Activated CD4-positive, alpha-beta T cell treated with anti-CD3 and anti-CD28 coated beads, Interleukin-2, amount 10 ng/mL, durations not matched to agents 24 days and 14 days (primary cell): ENCODE data around the gene TNNC1. TPM values are rescaled to one million over a fixed set of nuclear protein-coding genes. Genes with fewer than 3 reads are reported as not detected.

Experiments used
- DNase-seq: peaks from one replicate; pipeline ENCODE4 v3.0.0; 2022
- H3K27ac Mint-ChIP-seq: one replicate; pipeline ENCODE4 v1.8.0; 2022; ENCODE audit warnings: mild to moderate bottlenecking, mixed read lengths
- H3K27me3 Mint-ChIP-seq: one replicate; pipeline ENCODE4 v1.8.0; 2022; ENCODE audit warnings: mixed read lengths
- H3K36me3 Mint-ChIP-seq: one replicate; pipeline ENCODE4 v1.8.0; 2022; ENCODE audit warnings: low read depth, mild to moderate bottlenecking, mixed read lengths
- H3K4me1 Mint-ChIP-seq: one replicate; pipeline ENCODE4 v1.8.0; 2021; ENCODE audit warnings: mixed read lengths
- H3K4me3 Mint-ChIP-seq: one replicate; pipeline ENCODE4 v1.8.0; 2022; ENCODE audit warnings: mild to moderate bottlenecking, moderate library complexity, mixed read lengths
- H3K9me3 Mint-ChIP-seq: one replicate; pipeline ENCODE4 v1.8.0; 2021; ENCODE audit warnings: mixed read lengths
- intact Hi-C: fragments of 100-400 bp; cut with micrococcal nuclease; formaldehyde crosslinking; loops from one replicate; pipeline ENCODE4 v1.15.1; 2023
- total RNA-seq: library from RNA; stranded (reverse); gene quantifications from 2 replicates; pipeline ENCODE4 v1.2.3, GENCODE V29; 2022

TNNC1 gene
- total RNA-seq, 1 donor from 2014 or later = 1.2 TPM

DNA sequence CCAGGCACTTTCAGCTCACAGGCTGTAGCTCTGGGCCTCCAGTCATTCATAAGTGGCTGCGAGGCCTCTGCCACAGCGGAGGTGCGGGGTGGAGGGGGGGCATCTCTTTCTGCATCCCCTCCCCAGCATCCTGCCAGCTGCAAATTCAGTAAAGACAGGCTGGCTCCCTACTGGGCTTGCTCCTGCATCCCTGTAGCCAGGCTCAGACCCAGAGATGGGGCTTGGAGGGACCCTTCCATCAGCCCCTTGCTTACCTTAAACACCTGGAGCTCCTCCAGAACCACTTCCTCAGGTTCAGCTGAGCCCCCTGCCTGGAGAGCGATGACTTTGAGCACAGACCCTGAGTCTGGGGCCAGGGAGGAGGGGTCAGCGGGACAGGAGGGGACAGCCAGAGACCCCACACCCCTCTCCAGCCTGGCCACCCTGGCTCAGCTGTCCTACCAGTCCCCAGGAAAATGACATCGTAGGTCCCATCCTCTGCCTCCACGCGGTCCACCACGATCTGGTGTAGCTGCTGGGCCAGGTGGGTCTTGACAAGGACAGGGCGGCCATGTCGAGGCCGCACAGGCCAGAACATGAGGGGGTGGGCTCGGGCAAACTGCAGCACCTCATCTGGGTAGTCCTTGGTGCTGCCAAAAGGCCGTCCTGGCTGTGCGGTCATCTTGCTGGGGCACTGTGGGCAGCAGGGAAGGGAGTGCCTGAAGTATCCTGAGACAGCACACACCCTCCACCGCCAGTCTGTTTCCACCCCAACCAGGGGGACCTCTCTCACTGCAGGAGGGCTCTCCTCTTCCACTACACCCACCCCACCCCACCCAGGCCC is 14.2 kb downstream of the TNNC1 start:
- Mint-ChIP-seq H3K36me3 (no peaks in the 10 kb centered on the region), H3K9me3 (no peaks in the 10 kb centered on the region), H3K4me3 (no peak overlapping the region), H3K27me3 (no peaks in the 10 kb centered on the region), H3K27ac (no peak overlapping the region), H3K4me1 (no peaks in the 10 kb centered on the region)
- DNase-seq = no peak
- intact Hi-C loops = no loop called here

DNA sequence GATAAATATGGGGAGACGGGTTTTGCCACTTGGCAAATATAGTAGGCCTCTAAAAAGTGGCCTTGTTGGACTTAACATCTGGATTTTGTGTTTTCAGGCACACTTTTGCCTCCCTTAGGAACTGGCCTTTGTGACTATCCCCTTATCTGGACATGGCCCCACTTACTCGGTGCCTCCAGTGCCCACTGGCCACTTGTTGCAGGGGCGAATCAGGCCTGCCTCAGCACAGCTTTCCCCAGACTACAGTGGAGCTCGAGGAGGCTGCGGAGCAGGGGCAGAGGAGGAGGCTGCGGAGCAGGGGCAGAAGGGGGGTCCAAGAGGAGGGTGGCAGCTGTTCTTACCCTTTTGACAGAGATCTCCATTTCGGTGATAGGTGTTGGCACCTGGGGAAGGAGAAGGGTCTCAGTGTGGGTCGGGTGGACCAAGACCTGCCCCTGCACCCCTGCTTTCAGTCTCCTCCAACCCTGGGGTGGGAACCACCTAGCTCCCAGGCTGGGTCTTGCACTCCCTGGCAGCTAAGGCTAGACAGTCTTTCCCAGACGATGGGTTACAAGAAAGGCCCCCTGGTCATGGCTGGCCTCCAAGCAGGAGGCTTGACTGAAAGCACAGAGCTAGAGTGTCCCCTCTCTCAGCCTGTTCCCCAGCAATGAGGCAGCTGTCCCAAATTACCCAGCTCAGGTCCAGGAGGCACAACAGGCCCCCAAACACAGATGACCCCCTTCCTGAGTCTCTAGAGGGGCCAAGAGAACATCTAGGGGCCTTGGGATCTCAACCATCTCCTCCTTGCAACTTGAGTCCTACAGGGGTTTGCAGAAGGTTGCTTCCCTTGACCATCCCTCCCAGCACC is 15.0 kb downstream of the TNNC1 start:
- peaks cover 3% of the 10 kb centered on the region for H3K27me3 Mint-ChIP-seq
- no peaks in the 10 kb centered on the region for H3K4me1 Mint-ChIP-seq
- intact Hi-C loops = no loop called here
- no peak for DNase-seq
- no peak overlapping the region for H3K27ac Mint-ChIP-seq
- H3K9me3 Mint-ChIP-seq = no peaks in the 10 kb centered on the region
- H3K4me3 Mint-ChIP-seq = no peak overlapping the region
- H3K36me3 Mint-ChIP-seq = no peaks in the 10 kb centered on the region

DNA sequence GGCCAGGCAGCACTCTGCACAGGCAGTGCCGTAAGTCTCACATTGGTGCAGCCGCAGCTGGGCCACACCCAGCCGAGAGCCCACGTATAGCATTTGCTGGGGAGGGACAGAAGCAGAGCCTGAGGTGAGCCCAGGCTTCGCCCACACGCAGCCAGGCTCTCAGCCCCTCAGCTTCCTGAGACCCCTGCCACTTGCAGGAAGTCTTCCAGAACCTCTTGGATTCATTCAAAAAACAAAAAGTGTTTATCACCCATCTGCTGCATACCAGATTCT is 15.8 kb downstream of the TNNC1 start:
- peaks cover 7% of the 10 kb centered on the region for H3K27me3 Mint-ChIP-seq
- intact Hi-C loops = no loop called here
- no peaks in the 10 kb centered on the region for H3K4me1 Mint-ChIP-seq
- no peak overlapping the region for H3K4me3 Mint-ChIP-seq
- H3K36me3 Mint-ChIP-seq = no peaks in the 10 kb centered on the region
- no peaks in the 10 kb centered on the region for H3K9me3 Mint-ChIP-seq
- no peak overlapping the region for H3K27ac Mint-ChIP-seq
- no peak for DNase-seq

DNA sequence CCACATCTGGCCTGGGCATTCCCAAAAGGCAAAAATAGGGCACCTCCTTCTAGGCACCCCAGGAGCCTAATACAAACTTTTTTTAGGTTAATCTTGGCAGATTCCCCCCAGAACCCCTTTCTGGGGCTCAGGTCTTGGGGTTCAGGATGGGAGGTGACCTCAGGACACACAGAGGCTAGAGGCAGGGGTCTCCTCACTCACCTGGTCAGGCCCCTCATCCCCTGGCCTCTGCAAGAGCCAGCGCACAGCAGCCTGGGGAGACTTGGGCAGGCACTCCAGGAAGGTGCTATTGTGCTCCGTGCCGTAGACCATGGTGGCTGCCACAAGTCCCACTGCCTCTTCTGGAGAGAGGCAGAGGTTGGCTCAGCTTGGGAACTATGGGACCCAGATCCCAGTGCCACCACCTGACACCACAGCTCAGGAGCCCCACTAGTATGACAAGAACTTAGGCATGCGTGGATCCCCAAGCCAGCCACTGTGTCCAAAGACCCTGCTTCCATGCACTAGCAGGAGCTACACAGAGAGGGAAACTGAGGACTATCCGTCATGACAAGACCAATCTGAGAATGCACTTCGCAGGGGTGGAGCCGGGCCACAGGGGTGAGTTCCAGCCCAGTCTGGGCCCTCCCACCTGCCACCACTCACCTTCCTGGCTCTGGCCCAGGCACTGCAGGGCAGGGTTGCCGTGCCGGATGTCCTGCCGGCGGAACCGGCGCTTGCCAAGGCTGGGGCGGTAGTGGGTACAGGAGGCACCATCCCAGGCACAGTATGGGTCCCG is 16.3 kb downstream of the TNNC1 start:
- DNase-seq = no peak
- H3K4me1 Mint-ChIP-seq = no peaks in the 10 kb centered on the region
- H3K36me3 Mint-ChIP-seq = no peaks in the 10 kb centered on the region
- H3K9me3 Mint-ChIP-seq = no peaks in the 10 kb centered on the region
- intact Hi-C loops = no loop called here
- H3K27me3 Mint-ChIP-seq = peaks cover 9% of the 10 kb centered on the region
- H3K27ac Mint-ChIP-seq = no peak overlapping the region
- no peak overlapping the region for H3K4me3 Mint-ChIP-seq

DNA sequence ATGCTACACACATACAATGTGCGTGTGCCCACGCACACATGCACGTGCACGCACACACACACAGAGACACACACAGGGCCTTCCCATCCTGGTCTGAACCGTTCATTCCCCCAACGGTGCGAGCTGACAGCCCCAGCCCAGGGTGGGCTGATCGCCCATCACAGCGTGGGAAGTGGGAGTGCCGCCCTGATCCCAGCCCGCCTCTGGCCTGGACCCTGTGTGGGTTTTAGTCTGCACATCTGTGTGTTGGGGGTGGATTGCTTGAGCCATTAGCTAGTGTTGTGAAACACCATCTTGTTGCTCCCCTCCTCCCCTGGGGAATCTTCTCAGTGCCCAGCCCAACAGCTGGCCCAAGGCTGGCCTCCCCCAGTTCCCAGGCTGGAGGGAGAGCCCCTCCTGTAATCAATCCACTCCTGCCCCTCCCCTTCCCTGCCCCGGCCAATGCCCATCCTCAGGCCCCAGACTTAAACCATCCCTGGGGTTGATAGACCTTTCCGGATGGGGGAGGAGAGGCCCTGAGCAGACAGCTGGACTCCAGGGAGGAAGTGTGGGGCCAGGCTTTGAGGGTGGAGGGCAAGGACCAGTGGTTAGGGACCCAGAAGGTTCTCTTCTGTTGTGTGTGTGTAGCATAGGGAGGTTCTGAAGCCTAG is 17.2 kb downstream of the TNNC1 start:
- H3K36me3 Mint-ChIP-seq = no peaks in the 10 kb centered on the region
- no peaks in the 10 kb centered on the region for H3K9me3 Mint-ChIP-seq
- H3K4me1 Mint-ChIP-seq = peaks cover 1% of the 10 kb centered on the region
- peaks cover 9% of the 10 kb centered on the region for H3K27me3 Mint-ChIP-seq
- H3K27ac Mint-ChIP-seq = no peak overlapping the region
- intact Hi-C loops = no loop called here
- no peak for DNase-seq
- no peak overlapping the region for H3K4me3 Mint-ChIP-seq

DNA sequence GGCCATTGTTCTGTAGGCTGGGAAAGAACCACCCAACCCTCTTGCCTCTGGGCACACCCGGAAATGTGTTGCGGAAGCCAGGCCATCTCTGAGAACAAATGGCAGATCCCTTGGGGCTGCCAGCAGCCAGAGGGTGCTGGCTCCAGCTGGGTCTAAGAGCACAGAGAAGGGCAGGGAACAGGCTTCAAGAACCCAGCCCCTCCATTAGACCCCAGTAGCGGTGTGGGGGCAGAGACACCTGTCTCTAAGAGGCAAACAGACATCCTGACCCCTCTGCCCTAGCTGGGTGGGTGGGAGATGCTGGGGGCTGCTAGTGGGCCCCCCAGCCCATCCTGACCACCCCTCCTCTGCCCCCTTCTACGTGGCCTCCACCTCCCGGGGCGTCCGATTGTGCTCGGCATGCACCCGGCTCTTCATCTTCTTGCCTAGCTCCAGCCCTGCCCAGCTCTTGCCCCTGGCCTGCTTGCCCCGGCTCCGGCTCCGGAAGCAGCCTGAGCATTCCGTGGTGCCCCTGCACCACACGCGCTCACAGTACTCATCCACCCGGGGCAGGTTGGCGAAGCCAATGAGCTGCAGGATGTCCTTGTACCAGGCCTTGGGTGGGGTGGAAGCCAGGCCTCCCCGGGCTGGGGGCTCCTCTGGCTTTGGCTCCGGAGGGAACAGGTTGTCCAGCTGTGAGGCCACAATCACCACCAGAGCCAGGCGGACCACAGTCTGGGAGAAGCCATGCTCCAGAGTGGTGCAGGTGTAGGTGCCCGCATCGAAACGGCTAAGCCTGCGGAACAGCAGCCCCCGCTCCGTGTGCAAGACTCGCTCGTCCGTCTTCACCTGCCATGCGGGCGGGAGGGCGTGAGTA is 18.4 kb downstream of the TNNC1 start:
- no peak overlapping the region for H3K4me3 Mint-ChIP-seq
- intact Hi-C loops = no loop called here
- peaks cover 9% of the 10 kb centered on the region for H3K27me3 Mint-ChIP-seq
- no peaks in the 10 kb centered on the region for H3K36me3 Mint-ChIP-seq
- no peak for DNase-seq
- peaks cover 1% of the 10 kb centered on the region for H3K4me1 Mint-ChIP-seq
- H3K9me3 Mint-ChIP-seq = no peaks in the 10 kb centered on the region
- no peak overlapping the region for H3K27ac Mint-ChIP-seq

DNA sequence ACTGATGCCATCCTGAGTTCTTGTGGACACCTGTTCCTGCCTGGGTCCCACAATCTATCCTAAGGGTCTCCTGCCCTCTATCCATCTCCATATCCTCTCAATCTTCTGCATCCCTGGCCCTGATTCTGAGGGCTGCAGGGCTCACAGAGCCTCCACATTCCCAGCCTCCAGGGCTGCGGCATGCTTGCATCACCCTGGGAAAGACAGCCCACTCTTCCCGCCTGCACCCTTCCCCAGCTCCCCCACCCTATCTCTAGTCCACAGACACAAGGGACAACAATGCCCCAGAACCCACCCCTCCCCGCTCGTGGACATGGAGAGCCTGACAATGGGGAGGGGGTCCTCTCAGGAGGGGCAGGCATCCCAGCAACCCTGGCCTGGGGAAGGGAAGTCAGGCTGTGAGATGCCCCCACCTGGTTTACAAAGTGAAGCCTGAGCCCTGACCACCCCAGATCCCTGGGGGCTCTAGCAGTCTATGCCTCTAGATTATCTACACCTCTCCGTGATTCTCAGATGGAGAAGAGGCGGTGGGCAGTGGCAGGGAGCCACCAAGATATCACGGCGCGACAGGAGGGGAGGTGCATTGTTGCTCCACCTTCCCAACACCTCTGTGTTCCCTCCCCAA is 19.2 kb downstream of the TNNC1 start:
- Mint-ChIP-seq H3K27me3 (peaks cover 9% of the 10 kb centered on the region), H3K27ac (no peak overlapping the region), H3K36me3 (no peaks in the 10 kb centered on the region), H3K4me1 (peaks cover 1% of the 10 kb centered on the region), H3K4me3 (no peak overlapping the region), H3K9me3 (no peaks in the 10 kb centered on the region)
- no peak for DNase-seq
- intact Hi-C loops = no loop called here

DNA sequence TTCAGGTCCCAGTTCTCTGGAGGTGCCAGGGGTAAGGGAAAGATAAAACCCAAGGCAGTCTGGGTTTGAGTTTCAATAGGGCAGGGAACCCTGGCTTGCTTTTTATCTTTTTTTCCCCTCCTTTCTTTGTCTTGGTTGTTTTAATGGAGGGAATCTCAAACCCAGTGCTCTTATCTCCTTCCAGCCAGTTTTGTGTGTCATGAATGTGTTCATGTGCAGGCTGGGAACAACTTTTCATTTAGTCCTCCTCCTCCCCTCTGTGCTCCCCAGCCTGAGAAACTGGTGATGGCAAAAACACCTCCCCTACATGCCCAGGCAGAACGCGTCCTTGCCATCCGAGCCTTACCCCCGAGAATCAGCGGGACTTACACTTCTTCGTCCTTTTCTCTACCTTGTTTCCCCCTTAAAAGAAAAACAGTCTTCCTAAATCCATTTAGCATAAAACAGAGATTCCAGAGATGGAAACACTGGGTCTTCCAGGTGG is 19.8 kb downstream of the TNNC1 start:
- intact Hi-C loops = no loop called here
- no peak for DNase-seq
- Mint-ChIP-seq H3K4me3 (no peak overlapping the region), H3K27me3 (peaks cover 9% of the 10 kb centered on the region), H3K4me1 (peaks cover 1% of the 10 kb centered on the region), H3K27ac (no peak overlapping the region), H3K9me3 (no peaks in the 10 kb centered on the region), H3K36me3 (no peaks in the 10 kb centered on the region)

DNA sequence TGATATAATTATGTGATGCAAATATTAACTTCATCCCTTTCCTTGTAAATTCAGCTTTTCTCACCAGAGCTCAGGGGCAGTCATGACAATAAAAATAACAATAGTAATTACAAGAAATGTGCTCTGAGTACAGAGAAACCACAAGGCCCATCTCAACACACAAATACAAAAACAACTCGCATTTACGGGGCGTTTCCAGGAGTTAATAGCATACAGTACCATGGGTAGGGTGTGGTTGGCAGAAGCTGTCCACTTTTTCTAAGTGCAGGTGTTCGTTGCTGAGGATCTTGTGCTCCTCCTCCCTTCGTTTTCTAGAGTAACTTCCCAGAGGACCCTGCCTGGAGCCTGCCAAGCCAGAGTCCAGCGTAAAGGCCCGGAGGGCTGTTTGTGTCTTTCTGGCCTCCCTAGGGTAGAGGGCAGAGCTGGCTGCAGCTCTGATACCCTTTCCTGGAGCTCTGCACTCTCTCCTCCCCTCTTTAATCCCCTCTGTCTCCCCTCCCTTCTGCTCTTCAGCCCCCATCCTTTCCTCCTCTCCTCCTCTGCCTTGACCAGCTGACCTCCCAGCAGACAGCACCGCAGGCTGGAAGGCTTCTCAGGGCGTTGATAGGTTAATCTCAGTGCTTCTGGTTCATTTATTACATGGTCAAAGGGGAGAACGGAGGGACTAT is 20.4 kb downstream of the TNNC1 start:
- intact Hi-C loops = no loop called here
- H3K4me3 Mint-ChIP-seq = no peak overlapping the region
- H3K27me3 Mint-ChIP-seq = peaks cover 9% of the 10 kb centered on the region
- peaks cover 1% of the 10 kb centered on the region for H3K4me1 Mint-ChIP-seq
- DNase-seq = no peak
- no peaks in the 10 kb centered on the region for H3K9me3 Mint-ChIP-seq
- no peak overlapping the region for H3K27ac Mint-ChIP-seq
- no peaks in the 10 kb centered on the region for H3K36me3 Mint-ChIP-seq

DNA sequence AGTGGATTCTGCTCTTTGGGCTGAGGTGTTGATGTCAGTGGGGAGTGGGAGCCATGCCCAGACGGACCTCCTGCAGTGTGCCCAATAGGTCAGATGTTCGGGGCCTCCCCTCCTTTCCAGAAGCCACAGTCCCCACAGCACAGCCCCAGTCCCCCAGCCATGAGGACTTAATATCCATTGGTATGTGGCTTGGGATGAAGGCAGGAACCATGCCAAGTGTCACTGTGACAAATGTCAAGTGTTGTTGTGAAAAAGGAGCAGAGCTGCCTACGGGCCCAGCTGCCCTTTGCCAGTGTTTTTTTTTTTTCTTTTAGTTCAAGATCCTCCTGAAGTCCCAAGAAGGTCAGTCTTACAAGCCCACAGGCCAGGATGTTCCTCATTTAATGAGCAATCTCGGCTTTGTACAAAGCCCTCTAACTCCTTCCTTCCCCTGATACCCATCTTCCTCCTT is 21.1 kb downstream of the TNNC1 start:
- no peak for DNase-seq
- H3K36me3 Mint-ChIP-seq = no peaks in the 10 kb centered on the region
- no peaks in the 10 kb centered on the region for H3K9me3 Mint-ChIP-seq
- peaks cover 11% of the 10 kb centered on the region for H3K27me3 Mint-ChIP-seq
- intact Hi-C loops = no loop called here
- H3K27ac Mint-ChIP-seq = no peak overlapping the region
- peaks cover 1% of the 10 kb centered on the region for H3K4me1 Mint-ChIP-seq
- H3K4me3 Mint-ChIP-seq = no peak overlapping the region

DNA sequence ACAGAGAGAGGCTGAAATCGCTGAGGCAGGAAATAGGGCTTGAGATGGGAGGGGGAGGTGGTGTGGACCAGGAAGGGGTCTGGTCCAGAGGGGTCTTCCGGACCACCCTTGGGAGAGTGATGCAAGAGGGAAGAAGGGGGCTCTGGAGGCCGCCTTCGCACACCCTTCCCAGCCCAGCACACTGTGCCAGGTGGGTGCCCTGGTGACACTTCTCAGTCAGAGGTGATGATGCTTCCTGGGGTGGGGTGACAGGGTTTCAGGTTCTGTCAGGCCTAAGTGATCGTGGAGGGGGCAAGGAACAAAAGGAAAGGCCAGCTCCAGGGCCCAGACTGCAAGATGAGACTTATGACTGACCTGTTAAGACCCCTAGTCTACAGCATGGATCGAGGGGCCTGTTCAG is 21.6 kb downstream of the TNNC1 start:
- H3K27ac Mint-ChIP-seq = no peak overlapping the region
- intact Hi-C loops = no loop called here
- peaks cover 1% of the 10 kb centered on the region for H3K4me1 Mint-ChIP-seq

More for the DNA sequence above, 21.6 kb downstream of the TNNC1 start:
- Mint-ChIP-seq H3K9me3 (no peaks in the 10 kb centered on the region), H3K4me3 (no peak overlapping the region), H3K36me3 (no peaks in the 10 kb centered on the region), H3K27me3 (peaks cover 13% of the 10 kb centered on the region)
- no peak for DNase-seq
